Parietal lobe (tissue), 1 donor: ENCODE data around the gene UGT1A10. TPM values are rescaled to one million over a fixed set of nuclear protein-coding genes. Genes with fewer than 3 reads are reported as not detected.

Experiments
- total RNA-seq: library from RNA; depleted of rRNA; stranded (reverse); fragments of >200 nt; gene quantifications from one replicate; pipeline ENCODE4 v1.2.3, GENCODE V29; 2014

The UGT1A10 gene
- not detected for total RNA-seq

GRCh38 chr2:233636306-233636705 is at the start of gene UGT1A10:
TSS of gene UGT1A10 (plus strand) at chr2:233636448. CDS start at chr2:233636523, 75 bp downstream.

GRCh38 chr2:233617476-233617875 is 18.8 kb upstream of the UGT1A10 start, which contains the start of gene UGT1A8:
TSS of gene UGT1A8 (plus strand) at chr2:233617633. CDS start at chr2:233617708, 75 bp downstream.

GRCh38 chr2:233671290-233672161 is 35.3 kb downstream of the UGT1A10 start, which contains the start of gene UGT1A9:
TSS of gene UGT1A9 (plus strand) at chr2:233671898. CDS start at chr2:233671935, 37 bp downstream.

GRCh38 chr2:233681521-233682099 is 45.4 kb downstream of the UGT1A10 start, which contains the start of gene UGT1A7:
TSS of gene UGT1A7 (plus strand) at chr2:233681901. CDS start at chr2:233681938, 37 bp downstream.

GRCh38 chr2:233692648-233693047 is 56.4 kb downstream of the UGT1A10 start, which contains the start of gene UGT1A6:
TSS of gene UGT1A6 (plus strand) at chr2:233692890. CDS start at chr2:233693005, 115 bp downstream.

GRCh38 chr2:233712611-233713261 is 76.5 kb downstream of the UGT1A10 start, which contains the start of gene UGT1A5:
TSS of gene UGT1A5 (plus strand) at chr2:233712907. CDS start at chr2:233712992, 85 bp downstream.

GRCh38 chr2:233718552-233718951 is 82.3 kb downstream of the UGT1A10 start, which contains the start of gene UGT1A4:
TSS of gene UGT1A4 (plus strand) at chr2:233718736. CDS start at chr2:233718821, 85 bp downstream.

GRCh38 chr2:233728723-233729301 is 92.6 kb downstream of the UGT1A10 start, which contains the start of gene UGT1A3:
TSS of gene UGT1A3 (plus strand) at chr2:233729042. CDS start at chr2:233729127, 85 bp downstream.

GRCh38 chr2:233760043-233760442 is 123.8 kb downstream of the UGT1A10 start, which contains the start of gene UGT1A1:
TSS of gene UGT1A1 (plus strand) at chr2:233760270. CDS start at chr2:233760288, 18 bp downstream.

GRCh38 chr2:233778030-233778429 is 141.8 kb downstream of the UGT1A10 start, which contains the start of gene MROH2A:
TSS of gene MROH2A (plus strand) at chr2:233778330. CDS start at chr2:233779359, 1,029 bp downstream.

Other genes with a start within 250 kb of the UGT1A10 start
- gene USP40, start 69.7 kb upstream of the UGT1A10 start, total RNA-seq: 21.0 TPM
- not detected for gene UGT1A8, start 18.8 kb upstream of the UGT1A10 start, total RNA-seq
- gene UGT1A9, start 35.5 kb downstream of the UGT1A10 start, total RNA-seq: not detected
- not detected for gene UGT1A7, start 45.5 kb downstream of the UGT1A10 start, total RNA-seq
- not detected for gene UGT1A6, start 56.4 kb downstream of the UGT1A10 start, total RNA-seq
- gene UGT1A5, start 76.5 kb downstream of the UGT1A10 start, total RNA-seq: not detected
- gene UGT1A4, start 82.3 kb downstream of the UGT1A10 start, total RNA-seq: not detected
- not detected for gene UGT1A3, start 92.6 kb downstream of the UGT1A10 start, total RNA-seq
- gene UGT1A1, start 123.8 kb downstream of the UGT1A10 start, total RNA-seq: not detected
- gene MROH2A, start 141.9 kb downstream of the UGT1A10 start, total RNA-seq: not detected
- 3.8 TPM for gene HJURP, start 218.1 kb downstream of the UGT1A10 start, total RNA-seq